ENCODE measurements around the gene CD276. TPM values are rescaled to one million over a fixed set of nuclear protein-coding genes. Genes with fewer than 3 reads are reported as not detected.
"Not testable (repeated sequence)": the region's sequence is repeated elsewhere in the genome, so short reads cannot be mapped to it uniquely, and the experiment has no call there.

Gene CD276
- polyA plus RNA-seq, result 10 to 100 TPM in 3 of 4 donors, 1 to 10 TPM in 1; 7.8 to 86.5 (median 25.5) TPM
- long read RNA-seq, donor 1, result 0 reads
- long read RNA-seq, donor 2, partial matches to known transcripts, result 0 of 4 reads
- long read RNA-seq, donor 2, other reads (novel, unspliced or antisense), result 0 of 4 reads
- long read RNA-seq, donor 3, partial matches to known transcripts, result 10 of 13 reads
- long read RNA-seq, donor 3, other reads (novel, unspliced or antisense), result 0 of 13 reads
- long read RNA-seq, donor 4, result 0 reads
- long read RNA-seq, donor 5, partial matches to known transcripts, result 0 of 2 reads
- long read RNA-seq, donor 5, other reads (novel, unspliced or antisense), result 0 of 2 reads
- long read RNA-seq, donor 6, partial matches to known transcripts, result 0 of 3 reads
- long read RNA-seq, donor 6, other reads (novel, unspliced or antisense), result 0 of 3 reads
- long read RNA-seq, donor 7, transcript CD276-202 (10 exons, 3,469 nt), result major isoform, 9 of 11 reads
- long read RNA-seq, donor 7, partial matches to known transcripts, result 0 of 11 reads
- long read RNA-seq, donor 7, other reads (novel, unspliced or antisense), result 0 of 11 reads
- long read RNA-seq, donor 8, partial matches to known transcripts, result 0 of 1 reads
- long read RNA-seq, donor 8, other reads (novel, unspliced or antisense), result 0 of 1 reads
- long read RNA-seq, donor 9, partial matches to known transcripts, result 0 of 2 reads
- long read RNA-seq, donor 9, other reads (novel, unspliced or antisense), result 0 of 2 reads
- long read RNA-seq, donor 10, partial matches to known transcripts, result 0 of 4 reads
- long read RNA-seq, donor 10, other reads (novel, unspliced or antisense), result 0 of 4 reads

GRCh38 chr15:73683777-73684580 lies at the start of gene CD276:
CD276 (plus strand) TSS chr15:73684383; CDS start chr15:73699640, 15,257 bp downstream.
- H3K27me3 ChIP-seq (ENCODE audit: control insufficient read depth in 3 of 3, insufficient read depth in 3 of 3, low read length in 3 of 3), result no peaks in the 10 kb centered on the region
- FAIRE-seq, result no peak
- 1 to 3% (median 1%) methylated on average over 37 to 69 of the region's 69 CpGs for WGBS, 3 donors
- H3K27ac ChIP-seq (ENCODE audit: low read depth in 1 of 3, low read length in 2 of 3), result peak within 1 kb of the TSS; percentile 34 to 46 (median 36)
- peaks cover 0 to 19% (median 6%) of the 10 kb centered on the region in 3 donors for H3K4me1 ChIP-seq (ENCODE audit: control insufficient read depth in 3 of 3, insufficient read depth in 2 of 3, low read depth in 1 of 3, low read length in 2 of 3)
- peak; percentile 47 to 78 for DNase-seq
- peaks cover 0 to 7% (median 0%) of the 10 kb centered on the region in 3 donors for H3K36me3 ChIP-seq (ENCODE audit: control insufficient read depth in 3 of 3, insufficient read depth in 2 of 3, low read depth in 1 of 3, low read length in 3 of 3)
- H3K9me3 ChIP-seq (ENCODE audit: control insufficient read depth in 2 of 2, insufficient read depth in 1 of 2, low read depth in 1 of 2, low read length in 1 of 2), result no peaks in the 10 kb centered on the region
- peak within 1 kb of the TSS; percentile 73 to 84 (median 76) for H3K4me3 ChIP-seq (ENCODE audit: low read depth in 1 of 3, low read length in 3 of 3)

- Histone ChIP-seq H3K27me3 (ENCODE audit: control insufficient read depth in 3 of 3, insufficient read depth in 3 of 3, low read length in 3 of 3) (no peaks in the 10 kb centered on the region), H3K4me1 (ENCODE audit: control insufficient read depth in 3 of 3, insufficient read depth in 2 of 3, low read depth in 1 of 3, low read length in 2 of 3) (peaks cover 0 to 13% (median 0%) of the 10 kb centered on the region in 3 donors), H3K9me3 (ENCODE audit: control insufficient read depth in 2 of 2, insufficient read depth in 1 of 2, low read depth in 1 of 2, low read length in 1 of 2) (no peaks in the 10 kb centered on the region), H3K27ac (ENCODE audit: low read depth in 1 of 3, low read length in 2 of 3) (no peak overlapping the region), H3K4me3 (ENCODE audit: low read depth in 1 of 3, low read length in 3 of 3) (no peak overlapping the region), H3K36me3 (ENCODE audit: control insufficient read depth in 3 of 3, insufficient read depth in 2 of 3, low read depth in 1 of 3, low read length in 3 of 3) (no peaks in the 10 kb centered on the region)
- WGBS, 3 donors, result 50 to 64% (median 57%) methylated on average over 2 of the region's 2 CpGs
- FAIRE-seq, result no peak
- peak in 1 of 2 donors; percentile 56 for DNase-seq
Observed at GRCh38 chr15:73637527-73637926, 46.7 kb upstream of the CD276 start.

- WGBS, 3 donors, result 25 to 40% (median 29%) methylated on average over 5 of the region's 5 CpGs
- not testable (repeated sequence) for H3K4me3 ChIP-seq (ENCODE audit: low read depth in 1 of 3, low read length in 3 of 3); FAIRE-seq; H3K9me3 ChIP-seq (ENCODE audit: control insufficient read depth in 2 of 2, insufficient read depth in 1 of 2, low read depth in 1 of 2, low read length in 1 of 2); H3K27me3 ChIP-seq (ENCODE audit: control insufficient read depth in 3 of 3, insufficient read depth in 3 of 3, low read length in 3 of 3); H3K4me1 ChIP-seq (ENCODE audit: control insufficient read depth in 3 of 3, insufficient read depth in 2 of 3, low read depth in 1 of 3, low read length in 2 of 3); H3K27ac ChIP-seq (ENCODE audit: low read depth in 1 of 3, low read length in 2 of 3); H3K36me3 ChIP-seq (ENCODE audit: control insufficient read depth in 3 of 3, insufficient read depth in 2 of 3, low read depth in 1 of 3, low read length in 3 of 3)
- peak in 1 of 2 donors; percentile 51 for DNase-seq
Observed at GRCh38 chr15:73639464-73639863, 44.7 kb upstream of the CD276 start.

- Histone ChIP-seq H3K36me3 (ENCODE audit: control insufficient read depth in 3 of 3, insufficient read depth in 2 of 3, low read depth in 1 of 3, low read length in 3 of 3) (no peaks in the 10 kb centered on the region), H3K9me3 (ENCODE audit: control insufficient read depth in 2 of 2, insufficient read depth in 1 of 2, low read depth in 1 of 2, low read length in 1 of 2) (no peaks in the 10 kb centered on the region), H3K4me3 (ENCODE audit: low read depth in 1 of 3, low read length in 3 of 3) (no peak overlapping the region), H3K27me3 (ENCODE audit: control insufficient read depth in 3 of 3, insufficient read depth in 3 of 3, low read length in 3 of 3) (no peaks in the 10 kb centered on the region), H3K27ac (ENCODE audit: low read depth in 1 of 3, low read length in 2 of 3) (no peak overlapping the region), H3K4me1 (ENCODE audit: control insufficient read depth in 3 of 3, insufficient read depth in 2 of 3, low read depth in 1 of 3, low read length in 2 of 3) (no peaks in the 10 kb centered on the region)
- FAIRE-seq (no peak), DNase-seq (no peak)
- WGBS, 3 donors, result 40 to 62% (median 56%) methylated on average over 6 of the region's 6 CpGs
Observed at GRCh38 chr15:73647259-73648013, 36.7 kb upstream of the CD276 start.

- H3K27ac ChIP-seq (ENCODE audit: low read depth in 1 of 3, low read length in 2 of 3), result no peak overlapping the region
- DNase-seq (no peak), FAIRE-seq (no peak)
- H3K4me1 ChIP-seq (ENCODE audit: control insufficient read depth in 3 of 3, insufficient read depth in 2 of 3, low read depth in 1 of 3, low read length in 2 of 3), result no peaks in the 10 kb centered on the region
- WGBS, 3 donors, result 78 to 92% (median 80%) methylated on average over 2 of the region's 2 CpGs
- no peaks in the 10 kb centered on the region for H3K36me3 ChIP-seq (ENCODE audit: control insufficient read depth in 3 of 3, insufficient read depth in 2 of 3, low read depth in 1 of 3, low read length in 3 of 3)
- no peaks in the 10 kb centered on the region for H3K27me3 ChIP-seq (ENCODE audit: control insufficient read depth in 3 of 3, insufficient read depth in 3 of 3, low read length in 3 of 3)
- no peak overlapping the region for H3K4me3 ChIP-seq (ENCODE audit: low read depth in 1 of 3, low read length in 3 of 3)
- H3K9me3 ChIP-seq (ENCODE audit: control insufficient read depth in 2 of 2, insufficient read depth in 1 of 2, low read depth in 1 of 2, low read length in 1 of 2), result no peaks in the 10 kb centered on the region
Observed at GRCh38 chr15:73648014-73648295, 36.2 kb upstream of the CD276 start.

GRCh38 chr15:73650416-73651126 lies 33.6 kb upstream of the CD276 start:
- no peaks in the 10 kb centered on the region for H3K27me3 ChIP-seq (ENCODE audit: control insufficient read depth in 3 of 3, insufficient read depth in 3 of 3, low read length in 3 of 3)
- H3K36me3 ChIP-seq (ENCODE audit: control insufficient read depth in 3 of 3, insufficient read depth in 2 of 3, low read depth in 1 of 3, low read length in 3 of 3), result no peaks in the 10 kb centered on the region
- 49 to 69% (median 56%) methylated on average over 3 of the region's 3 CpGs for WGBS, 3 donors
- FAIRE-seq (no peak), DNase-seq (peak in 1 of 2 donors; percentile 46)
- no peaks in the 10 kb centered on the region for H3K9me3 ChIP-seq (ENCODE audit: control insufficient read depth in 2 of 2, insufficient read depth in 1 of 2, low read depth in 1 of 2, low read length in 1 of 2)
- no peak overlapping the region for H3K27ac ChIP-seq (ENCODE audit: low read depth in 1 of 3, low read length in 2 of 3)
- no peak overlapping the region for H3K4me3 ChIP-seq (ENCODE audit: low read depth in 1 of 3, low read length in 3 of 3)
- no peaks in the 10 kb centered on the region for H3K4me1 ChIP-seq (ENCODE audit: control insufficient read depth in 3 of 3, insufficient read depth in 2 of 3, low read depth in 1 of 3, low read length in 2 of 3)

GRCh38 chr15:73654659-73655058 lies 29.5 kb upstream of the CD276 start:
- Histone ChIP-seq H3K36me3 (ENCODE audit: control insufficient read depth in 3 of 3, insufficient read depth in 2 of 3, low read depth in 1 of 3, low read length in 3 of 3) (no peaks in the 10 kb centered on the region), H3K4me3 (ENCODE audit: low read depth in 1 of 3, low read length in 3 of 3) (no peak overlapping the region), H3K9me3 (ENCODE audit: control insufficient read depth in 2 of 2, insufficient read depth in 1 of 2, low read depth in 1 of 2, low read length in 1 of 2) (no peaks in the 10 kb centered on the region), H3K4me1 (ENCODE audit: control insufficient read depth in 3 of 3, insufficient read depth in 2 of 3, low read depth in 1 of 3, low read length in 2 of 3) (no peaks in the 10 kb centered on the region), H3K27ac (ENCODE audit: low read depth in 1 of 3, low read length in 2 of 3) (no peak overlapping the region), H3K27me3 (ENCODE audit: control insufficient read depth in 3 of 3, insufficient read depth in 3 of 3, low read length in 3 of 3) (no peaks in the 10 kb centered on the region)
- FAIRE-seq, result no peak
- 13 to 52% (median 28%) methylated on average over 3 of the region's 3 CpGs for WGBS, 3 donors
- peak in 1 of 2 donors; percentile 16 for DNase-seq

Measured in small intestine (tissue), 16 donors.